ENCODE data around the gene PPARG.

GRCh38 chr3:12449889-12450682 lies 161.2 kb downstream of the PPARG start:
- no peak for TF ChIP-seq CTCF (IDR thresholded peaks at IDR 0.05 in 8 of 11, conservative IDR thresholded peaks at IDR 0.05 in 3 of 11)
- no peak for TF ChIP-seq POLR2A (IDR thresholded peaks at IDR 0.05)

Measured in spleen (tissue), 7 donors.